H9 (cell line): ENCODE data around the gene PIP5K1C. TPM values are rescaled to one million over a fixed set of nuclear protein-coding genes. Genes with fewer than 3 reads are reported as not detected.

ENCODE experiments used
- DNase-seq: peaks from one replicate; pipeline ENCODE4 v3.0.0-alpha.2; 2017
- H2AFZ ChIP-seq: one replicate; pipeline ENCODE4 v1.6.1; 2013; ENCODE audit warnings: mild to moderate bottlenecking, low read length, control low read depth, moderate library complexity
- H2AK5ac ChIP-seq: 2 replicates; pipeline ENCODE4 v1.6.1; 2013; ENCODE audit warnings: low read length, control low read depth, mixed read lengths; ENCODE audit not compliant: insufficient read length
- H2BK120ac ChIP-seq: one replicate; pipeline ENCODE4 v1.6.1; 2013; ENCODE audit warnings: low read depth, mild to moderate bottlenecking, low read length, control low read depth, inconsistent platforms; ENCODE audit not compliant: poor library complexity, severe bottlenecking
- H2BK12ac ChIP-seq: 2 replicates; pipeline ENCODE4 v1.6.1; 2013; ENCODE audit warnings: low read length, control low read depth, mixed read lengths, low read depth; ENCODE audit not compliant: insufficient read length
- H2BK15ac ChIP-seq: 2 replicates; pipeline ENCODE4 v1.6.1; 2013; ENCODE audit warnings: low read depth, low read length, control low read depth
- H2BK20ac ChIP-seq: one replicate; pipeline ENCODE4 v1.6.1; 2013; ENCODE audit warnings: low read depth, mild to moderate bottlenecking, low read length, control low read depth, inconsistent platforms; ENCODE audit not compliant: poor library complexity, severe bottlenecking
- H2BK5ac ChIP-seq: 2 replicates; pipeline ENCODE4 v1.6.1; 2013; ENCODE audit warnings: low read length, control low read depth, mixed read lengths; ENCODE audit not compliant: insufficient read length
- H3K14ac ChIP-seq: 2 replicates; pipeline ENCODE4 v1.6.1; 2013; ENCODE audit warnings: low read length, control low read depth; ENCODE audit not compliant: insufficient read depth
- H3K18ac ChIP-seq: 2 replicates; pipeline ENCODE4 v1.6.1; 2013; ENCODE audit warnings: low read depth, mild to moderate bottlenecking, mixed read lengths, low read length, control low read depth; ENCODE audit not compliant: insufficient read length
- H3K23ac ChIP-seq: 2 replicates; pipeline ENCODE4 v1.6.1; 2013; ENCODE audit warnings: low read length, control low read depth, mixed read lengths, low read depth; ENCODE audit not compliant: insufficient read length
- H3K23me2 ChIP-seq: 2 replicates; pipeline ENCODE4 v1.6.1; 2013; ENCODE audit warnings: low read depth, mild to moderate bottlenecking, mixed read lengths, low read length, control low read depth; ENCODE audit not compliant: insufficient read length, poor library complexity, severe bottlenecking
- H3K27ac ChIP-seq: 2 replicates; pipeline ENCODE4 v1.5.1; 2013; ENCODE audit warnings: low read length, control low read depth, mixed read lengths, low read depth; ENCODE audit not compliant: insufficient read length
- H3K27me3 ChIP-seq: 2 replicates; pipeline ENCODE4 v1.6.1; 2013; ENCODE audit warnings: low read length, control low read depth, inconsistent platforms; ENCODE audit not compliant: insufficient read depth
- H3K4ac ChIP-seq: 2 replicates; pipeline ENCODE4 v1.6.1; 2013; ENCODE audit warnings: low read depth, mild to moderate bottlenecking, control low read depth, inconsistent platforms, low read length, moderate library complexity
- H3K4me1 ChIP-seq: 2 replicates; pipeline ENCODE4 v1.6.1; 2013; ENCODE audit warnings: low read length, control low read depth, inconsistent platforms; ENCODE audit not compliant: insufficient read depth
- H3K4me2 ChIP-seq: 2 replicates; pipeline ENCODE4 v1.6.1; 2013; ENCODE audit warnings: low read length, control low read depth, mixed read lengths; ENCODE audit not compliant: insufficient read length, insufficient read depth
- H3K56ac ChIP-seq: 2 replicates; pipeline ENCODE4 v1.6.1; 2013; ENCODE audit warnings: low read depth, mild to moderate bottlenecking, mixed read lengths, low read length, control low read depth; ENCODE audit not compliant: insufficient read length
- H3K79me1 ChIP-seq: 2 replicates; pipeline ENCODE4 v1.6.1; 2013; ENCODE audit warnings: low read depth, mild to moderate bottlenecking, moderate library complexity, low read length, control low read depth, inconsistent platforms; ENCODE audit not compliant: insufficient read depth, poor library complexity, severe bottlenecking
- H3K79me2 ChIP-seq: 2 replicates; pipeline ENCODE4 v1.6.1; 2013; ENCODE audit warnings: low read length, control low read depth, inconsistent platforms; ENCODE audit not compliant: insufficient read depth
- H3K9ac ChIP-seq: 2 replicates; pipeline ENCODE4 v1.6.1; 2013; ENCODE audit warnings: low read length, control low read depth, mixed read lengths; ENCODE audit not compliant: insufficient read length; ENCODE audit errors: extremely low read depth
- H3K9me3 ChIP-seq: one replicate; pipeline ENCODE4 v1.6.1; 2013; ENCODE audit warnings: low read depth, low read length, inconsistent platforms; ENCODE audit not compliant: control insufficient read depth
- H3T11ph ChIP-seq: one replicate; pipeline ENCODE4 v1.6.1; 2013; ENCODE audit warnings: mild to moderate bottlenecking, low read length, control low read depth, inconsistent platforms
- H4K20me1 ChIP-seq: one replicate; pipeline ENCODE4 v1.6.1; 2013; ENCODE audit not compliant: control insufficient read depth, insufficient read length, insufficient read depth
- H4K5ac ChIP-seq: 2 replicates; pipeline ENCODE4 v1.6.1; 2013; ENCODE audit warnings: low read depth, mild to moderate bottlenecking, mixed read lengths, low read length, control low read depth; ENCODE audit not compliant: insufficient read length
- H4K8ac ChIP-seq: replicated peaks from 2 replicates; pipeline ENCODE4 v1.6.1; 2013; ENCODE audit warnings: low read length, control low read depth, mixed read lengths, low read depth; ENCODE audit not compliant: insufficient read length
- H4K91ac ChIP-seq: 2 replicates; pipeline ENCODE4 v1.6.1; 2013; ENCODE audit warnings: low read depth, mild to moderate bottlenecking, moderate library complexity, mixed read lengths, low read length, control low read depth; ENCODE audit not compliant: insufficient read length
- H3K27ac Mint-ChIP-seq, 3 experiments: 2 replicates in 2 of 3; 3 replicates in 1 of 3; pipeline ENCODE4 v1.8.0; 2020 to 2021; ENCODE audit warnings: mixed read lengths in 3 of 3, mild to moderate bottlenecking in 1 of 3, moderate library complexity in 1 of 3
- H3K27me3 Mint-ChIP-seq: 2 replicates; pipeline ENCODE4 v1.8.0; 2021; ENCODE audit warnings: low read depth, mild to moderate bottlenecking, moderate library complexity, mixed read lengths
- H3K36me3 Mint-ChIP-seq, 3 experiments: 2 replicates in 2 of 3; 3 replicates in 1 of 3; pipeline ENCODE4 v1.8.0; 2020 to 2021; ENCODE audit warnings: low read depth in 3 of 3, mixed read lengths in 3 of 3; ENCODE audit not compliant: insufficient read depth in 1 of 3
- H3K4me1 Mint-ChIP-seq, 2 experiments: 2 replicates each; pipeline ENCODE4 v1.8.0; 2020; ENCODE audit warnings: mixed read lengths in 2 of 2
- H3K4me3 Mint-ChIP-seq, 2 experiments: 2 replicates in 1 of 2; 3 replicates in 1 of 2; pipeline ENCODE4 v1.8.0; 2020 to 2021; ENCODE audit warnings: mild to moderate bottlenecking in 2 of 2, mixed read lengths in 2 of 2, moderate library complexity in 1 of 2
- H3K9me3 Mint-ChIP-seq, 2 experiments: 2 replicates in 1 of 2; 3 replicates in 1 of 2; pipeline ENCODE4 v1.8.0; 2020; ENCODE audit warnings: mild to moderate bottlenecking in 2 of 2, mixed read lengths in 2 of 2, moderate library complexity in 1 of 2
- CTCF ChIP-seq: fragments of 200-600 bp; sonication (generic); conservative IDR thresholded peaks from 3 replicates; pipeline ENCODE4 v1.8.0; 2021; ENCODE audit warnings: antibody characterized with exemption, mild to moderate bottlenecking
- WGBS: extraction: QIAGEN DNeasy Blood & Tissue Kit; methylation state at CpG from one replicate; pipeline ENCODE4 v1.1.7; 2013; ENCODE audit warnings: missing lambda C conversion rate, low lambda C conversion rate, mixed read lengths; ENCODE audit not compliant: insufficient read length; ENCODE audit errors: extremely low coverage; 5-methylcytosine and 5-hydroxymethylcytosine counted together
- total RNA-seq: library from RNA; stranded (reverse); gene quantifications from 2 replicates; pipeline ENCODE4 v1.2.1, GENCODE V29; 2021

The PIP5K1C gene
- total RNA-seq, 1 experiment from 2014 or later, result 41.7 TPM

DNA sequence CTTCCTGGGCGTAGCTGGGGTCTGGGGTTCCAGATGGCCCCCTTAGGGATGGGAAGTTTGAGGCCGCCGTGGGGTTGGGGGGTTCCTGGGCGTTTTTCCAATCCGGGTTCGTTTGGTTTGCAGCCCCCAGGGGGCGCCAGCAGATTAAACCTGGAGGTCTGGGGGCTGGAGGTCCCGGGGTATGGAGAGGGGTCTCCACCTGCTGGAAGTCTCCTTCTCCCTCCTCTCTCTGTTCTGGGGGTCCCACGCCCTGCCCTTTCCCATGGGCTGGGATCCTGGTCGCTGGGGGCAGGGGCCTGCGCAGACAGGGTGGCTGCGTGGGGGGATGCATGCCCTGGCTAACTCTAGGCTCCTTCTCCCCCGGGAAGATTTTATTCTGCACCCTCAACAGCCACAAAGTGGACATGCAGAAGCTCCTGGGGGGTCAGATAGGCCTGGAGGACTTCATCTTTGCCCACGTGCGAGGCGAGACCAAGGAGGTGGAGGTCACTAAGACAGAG is 114.1 kb downstream of the PIP5K1C start:
- H3K9me3 ChIP-seq, result no peaks in the 10 kb centered on the region
- Mint-ChIP-seq H3K9me3 (peaks cover 8 to 10% of the 10 kb centered on the region in 2 experiments), H3K27ac (no peak overlapping the region), H3K36me3 (no peaks in the 10 kb centered on the region; a peak in 1 of 7 replicates), H3K27me3 (peaks cover 68% of the 10 kb centered on the region), H3K4me3 (peak overlapping the region; percentile 29 to 68), H3K4me1 (no peaks in the 10 kb centered on the region)
- no peak overlapping the region for H3T11ph ChIP-seq
- no peak overlapping the region for H2BK120ac ChIP-seq
- H3K23ac ChIP-seq, result no peak overlapping the region
- peak overlapping the region; percentile 45 for H3K4me2 ChIP-seq
- H2AFZ ChIP-seq, result no peak overlapping the region
- H3K27ac ChIP-seq, result no peak overlapping the region
- no peak overlapping the region for H2BK20ac ChIP-seq
- no peak overlapping the region for H3K4ac ChIP-seq
- no peak overlapping the region for H4K5ac ChIP-seq
- H3K23me2 ChIP-seq, result peaks cover 3% of the 10 kb centered on the region
- TF ChIP-seq CTCF, result peak; percentile 83
- H3K79me1 ChIP-seq, result no peaks in the 10 kb centered on the region
- no peak overlapping the region for H2BK15ac ChIP-seq
- H2BK5ac ChIP-seq, result no peak overlapping the region
- H4K8ac ChIP-seq, result no peak overlapping the region
- H3K14ac ChIP-seq, result no peak overlapping the region
- no peaks in the 10 kb centered on the region for H4K20me1 ChIP-seq
- H3K4me1 ChIP-seq, result no peaks in the 10 kb centered on the region; the same call in 1 of the 2 replicates
- no peak overlapping the region for H3K9ac ChIP-seq
- no CpG with 5 or more reads among the region's 16 CpGs for WGBS
- H2AK5ac ChIP-seq, result no peak overlapping the region
- H3K79me2 ChIP-seq, result no peaks in the 10 kb centered on the region
- H3K27me3 ChIP-seq, result no peaks in the 10 kb centered on the region; the same call in 1 of the 2 replicates
- no peak overlapping the region for H4K91ac ChIP-seq
- peak; percentile 65 for DNase-seq
- H3K56ac ChIP-seq, result no peak overlapping the region
- no peak overlapping the region for H2BK12ac ChIP-seq
- H3K18ac ChIP-seq, result no peak overlapping the region
